Ecto neural progenitor cell (in vitro differentiated cells): Measurements from ENCODE around the gene GAK.
"Not testable (repeated sequence)": the region's sequence is repeated elsewhere in the genome, so short reads cannot be mapped to it uniquely, and the experiment has no call there.

Experiments used
- DNase-seq: peaks from one replicate; pipeline ENCODE4 v3.0.0-alpha.2; 2018; ENCODE audit warnings: low spot score

Gene GAK

DNA sequence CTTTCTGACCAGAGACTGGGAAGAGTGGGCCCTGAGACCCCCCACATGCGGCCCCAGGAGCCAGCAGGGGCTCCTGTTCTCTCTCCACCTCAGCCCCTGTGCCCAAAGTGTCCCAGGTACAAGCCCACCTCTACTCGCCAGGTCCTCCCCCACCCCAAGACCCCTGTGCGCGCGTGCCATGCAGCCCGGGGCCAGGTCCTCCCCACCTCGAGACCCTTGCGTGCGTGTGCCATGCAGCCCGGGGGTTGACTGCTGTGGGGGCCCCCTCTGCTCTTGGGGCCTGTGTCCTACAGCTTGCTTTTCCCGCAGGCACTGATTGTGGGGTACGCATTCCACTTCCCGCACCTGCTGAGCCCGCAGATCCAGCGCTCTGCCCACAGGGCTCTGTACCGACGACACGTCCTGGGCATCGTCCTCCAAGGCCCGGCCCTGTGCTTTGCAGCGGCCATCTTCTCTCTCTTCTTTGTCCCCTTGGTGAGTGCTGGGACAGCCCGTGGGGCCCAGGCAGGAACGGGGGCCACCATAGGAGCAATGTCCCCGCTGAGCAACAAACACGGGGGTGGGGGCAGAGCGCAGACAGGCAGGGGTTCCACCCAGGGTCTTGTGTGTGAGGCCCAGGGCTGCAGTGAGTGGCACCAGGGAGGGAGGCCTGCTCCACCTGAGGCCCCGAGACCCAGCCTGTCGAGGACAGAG is 20.9 kb upstream of the GAK start:
- peak; percentile 39 for DNase-seq

DNA sequence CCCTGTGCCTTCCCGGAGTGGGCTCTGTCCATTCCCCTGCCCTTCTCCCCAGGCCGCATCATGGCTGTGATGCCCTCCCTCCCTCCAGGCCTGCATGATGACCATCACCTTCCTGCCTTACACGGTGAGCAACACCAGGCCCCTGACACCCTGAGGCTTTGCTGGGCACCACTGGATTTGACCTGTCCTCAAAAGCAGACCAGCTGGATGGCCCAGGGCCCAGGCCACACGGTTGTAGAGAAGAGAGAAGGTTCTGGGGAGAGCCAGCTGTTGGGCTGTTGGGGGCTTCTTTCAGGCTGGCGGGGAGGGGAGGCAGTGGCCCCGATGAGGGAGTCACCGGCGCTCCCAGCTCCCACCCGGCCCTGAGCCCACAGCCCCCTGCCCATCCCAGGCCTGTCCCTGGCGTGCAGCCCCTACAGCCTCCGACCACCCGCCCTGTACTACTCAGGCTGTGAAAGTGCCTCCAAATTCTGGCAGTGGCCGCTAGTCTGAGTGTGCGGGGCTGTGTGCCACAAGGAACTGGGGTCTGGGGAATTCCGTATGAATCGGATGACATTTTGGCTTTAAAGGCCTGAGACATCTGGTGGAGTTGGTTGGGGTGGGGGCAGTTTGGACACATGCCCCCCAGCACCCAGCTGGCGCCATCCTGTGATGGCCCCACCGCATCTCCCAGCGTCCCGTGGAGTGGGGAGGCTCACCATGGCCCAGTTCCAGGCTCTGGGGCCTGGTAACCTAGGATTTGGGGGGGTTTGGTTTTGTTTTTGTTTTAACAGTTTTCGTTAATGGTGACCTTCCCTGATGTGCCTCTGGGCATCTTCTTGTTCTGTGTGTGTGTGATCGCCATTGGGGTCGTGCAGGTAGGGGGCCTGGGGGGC is 19.7 kb upstream of the GAK start:
- DNase-seq, result no peak

DNA sequence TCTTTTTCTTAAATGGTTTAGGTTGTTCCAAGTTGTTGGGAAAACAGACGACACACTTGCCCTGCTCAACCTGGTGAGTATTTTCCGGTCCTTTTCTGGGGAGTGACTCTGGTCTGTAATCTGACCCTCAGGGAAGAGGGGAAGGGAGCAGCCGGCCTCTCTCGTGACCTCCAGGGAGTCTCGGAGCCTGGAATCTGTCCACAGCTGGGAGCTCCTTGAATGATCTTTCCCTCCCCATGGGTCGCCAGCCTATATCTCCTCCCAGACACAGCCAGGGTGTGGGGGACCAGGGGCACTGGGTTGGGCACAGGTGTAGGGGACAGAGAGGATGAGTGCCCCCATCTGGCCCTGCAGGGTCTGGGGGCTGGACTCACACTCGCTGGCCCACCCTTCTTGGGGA is 19.1 kb upstream of the GAK start:
- DNase-seq, result peak; percentile 53

DNA sequence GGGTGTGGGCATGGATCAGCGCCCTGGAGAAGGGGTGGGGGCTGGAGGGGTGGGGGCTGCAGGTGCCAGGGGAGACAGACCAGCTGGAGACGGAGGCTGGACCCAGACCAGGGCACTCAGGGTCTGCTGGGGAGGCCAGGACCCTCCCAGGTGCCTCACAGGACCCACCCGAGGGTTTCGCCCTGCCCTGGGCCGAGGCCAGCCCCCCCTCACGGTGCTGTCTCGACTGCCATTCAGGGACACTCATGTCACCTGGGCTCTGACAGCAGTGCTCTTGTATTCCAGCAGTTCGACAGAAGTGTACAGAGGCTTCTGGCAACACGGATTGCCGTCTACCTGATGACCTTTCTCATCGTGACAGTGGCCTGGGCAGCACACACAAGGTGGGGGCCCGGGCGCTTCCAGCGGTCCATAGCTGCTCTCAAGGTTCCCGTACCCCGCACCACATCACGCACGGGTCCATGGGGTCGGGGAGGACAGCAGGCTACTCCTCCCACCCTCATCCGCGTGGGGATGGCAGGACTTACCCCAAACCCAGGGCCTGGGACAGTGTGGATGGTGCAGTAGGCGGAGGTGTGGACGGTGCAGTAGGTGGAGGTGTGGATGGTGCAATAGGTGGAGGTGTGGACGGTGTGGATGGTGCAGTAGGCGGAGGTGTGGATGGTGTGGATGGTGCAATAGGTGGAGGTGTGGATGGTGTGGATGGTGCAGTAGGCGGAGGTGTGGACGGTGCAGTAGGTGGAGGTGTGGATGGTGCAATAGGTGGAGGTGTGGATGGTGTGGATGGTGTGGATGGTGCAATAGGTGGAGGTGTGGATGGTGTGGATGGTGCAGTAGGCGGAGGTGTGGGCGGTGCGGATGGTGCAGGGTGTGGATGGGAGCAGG is 18.3 kb upstream of the GAK start:
- peak; percentile 39 for DNase-seq

DNA sequence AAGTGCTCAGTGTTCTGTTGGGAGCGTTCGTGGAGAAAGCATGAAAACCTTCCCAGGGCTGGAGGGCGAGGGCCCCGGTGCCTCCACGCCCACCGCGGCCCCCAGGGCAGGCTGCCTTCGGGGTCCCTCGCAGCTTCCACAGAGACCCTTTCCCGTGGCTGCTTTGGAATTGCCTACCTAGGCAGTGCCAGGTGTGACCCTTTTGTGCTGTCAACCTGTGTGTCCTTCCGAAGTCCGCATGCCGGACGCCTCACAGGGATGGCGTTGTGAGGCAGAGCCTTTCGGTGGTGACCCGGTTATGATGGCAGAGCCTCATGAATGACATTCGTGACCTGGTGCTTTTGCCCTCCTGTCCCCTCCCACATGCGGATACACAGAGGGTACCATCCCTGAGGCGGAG is 17.5 kb upstream of the GAK start:
- no peak for DNase-seq

DNA sequence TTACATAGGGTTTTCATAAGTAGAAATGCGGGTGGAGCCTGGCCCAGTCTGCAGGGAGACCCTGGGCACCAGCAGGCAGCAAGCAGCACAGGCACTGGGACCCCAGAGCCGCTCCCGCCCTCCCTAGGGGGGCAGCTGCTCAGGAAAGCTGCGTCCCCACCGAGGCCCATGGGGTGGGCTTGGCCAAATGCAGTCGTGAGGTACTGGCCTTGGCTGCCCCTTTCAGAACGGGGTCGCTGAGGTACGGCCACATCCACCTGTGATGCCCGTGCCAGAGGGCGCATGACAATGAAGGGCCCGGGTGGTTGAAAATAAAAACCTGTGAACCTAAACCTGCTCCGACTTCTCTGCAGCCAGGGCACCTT is 16.8 kb upstream of the GAK start:
- no peak for DNase-seq

DNA sequence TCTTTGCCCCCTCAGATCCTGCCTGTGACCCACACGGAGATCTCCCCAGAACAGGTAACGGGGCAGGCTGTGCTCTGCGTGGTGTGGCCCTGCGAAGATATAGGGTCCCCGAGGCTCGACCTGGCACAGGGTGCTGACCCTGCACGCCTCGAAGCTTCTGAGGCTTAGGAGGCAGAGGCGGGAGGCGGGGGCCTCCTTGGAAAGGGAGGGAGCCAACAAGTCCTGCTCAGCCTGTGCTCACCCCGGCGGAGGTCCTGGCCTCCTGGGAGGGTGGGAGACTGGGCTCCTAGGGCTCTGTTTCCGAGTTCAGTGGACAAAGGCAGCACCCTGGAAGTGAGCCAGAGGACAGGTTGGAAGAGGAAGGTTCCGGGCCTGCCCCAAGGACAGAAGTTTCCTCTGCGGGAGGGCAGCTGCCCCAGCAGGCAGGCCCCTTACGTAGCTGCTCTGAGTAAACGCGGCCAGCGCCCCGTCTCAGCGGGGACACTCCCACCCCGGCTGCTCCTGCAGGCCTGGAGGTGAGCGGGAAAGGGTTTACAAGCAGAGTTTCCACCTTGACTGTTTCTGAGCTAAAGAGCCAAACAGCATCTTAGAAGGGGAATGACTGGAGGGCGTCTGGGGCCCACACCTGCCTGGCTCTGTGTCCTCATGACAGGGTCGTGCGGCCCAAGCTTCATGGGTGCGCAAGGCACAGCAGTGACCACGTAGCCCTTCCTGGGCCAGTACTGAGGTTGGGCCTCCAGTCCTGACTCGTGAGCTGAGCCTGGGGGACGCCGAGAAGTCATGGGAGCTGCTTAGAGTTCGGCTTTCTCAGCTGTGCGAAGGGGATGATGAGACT is 16.2 kb upstream of the GAK start:
- no peak for DNase-seq

DNA sequence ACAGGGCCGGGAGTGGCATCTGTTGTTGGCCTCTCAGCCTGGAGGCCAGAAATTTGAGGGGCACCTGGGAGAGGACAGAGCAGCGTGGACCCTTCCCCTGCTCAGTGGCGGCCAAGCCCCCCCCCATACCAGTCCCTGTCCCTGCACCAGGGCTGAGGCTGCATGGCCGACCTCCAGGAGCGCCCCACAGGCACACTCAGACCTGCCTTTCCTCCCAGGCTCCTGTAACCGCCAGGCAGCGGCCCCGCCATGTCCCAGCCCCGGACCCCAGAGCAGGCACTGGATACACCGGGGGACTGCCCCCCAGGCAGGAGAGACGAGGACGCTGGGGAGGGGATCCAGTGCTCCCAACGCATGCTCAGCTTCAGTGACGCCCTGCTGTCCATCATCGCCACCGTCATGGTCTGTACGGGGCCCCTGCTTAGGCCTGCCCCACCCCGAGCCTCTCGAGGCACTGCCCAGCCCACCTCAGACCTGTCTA is 15.4 kb upstream of the GAK start:
- peak; percentile 39 for DNase-seq

DNA sequence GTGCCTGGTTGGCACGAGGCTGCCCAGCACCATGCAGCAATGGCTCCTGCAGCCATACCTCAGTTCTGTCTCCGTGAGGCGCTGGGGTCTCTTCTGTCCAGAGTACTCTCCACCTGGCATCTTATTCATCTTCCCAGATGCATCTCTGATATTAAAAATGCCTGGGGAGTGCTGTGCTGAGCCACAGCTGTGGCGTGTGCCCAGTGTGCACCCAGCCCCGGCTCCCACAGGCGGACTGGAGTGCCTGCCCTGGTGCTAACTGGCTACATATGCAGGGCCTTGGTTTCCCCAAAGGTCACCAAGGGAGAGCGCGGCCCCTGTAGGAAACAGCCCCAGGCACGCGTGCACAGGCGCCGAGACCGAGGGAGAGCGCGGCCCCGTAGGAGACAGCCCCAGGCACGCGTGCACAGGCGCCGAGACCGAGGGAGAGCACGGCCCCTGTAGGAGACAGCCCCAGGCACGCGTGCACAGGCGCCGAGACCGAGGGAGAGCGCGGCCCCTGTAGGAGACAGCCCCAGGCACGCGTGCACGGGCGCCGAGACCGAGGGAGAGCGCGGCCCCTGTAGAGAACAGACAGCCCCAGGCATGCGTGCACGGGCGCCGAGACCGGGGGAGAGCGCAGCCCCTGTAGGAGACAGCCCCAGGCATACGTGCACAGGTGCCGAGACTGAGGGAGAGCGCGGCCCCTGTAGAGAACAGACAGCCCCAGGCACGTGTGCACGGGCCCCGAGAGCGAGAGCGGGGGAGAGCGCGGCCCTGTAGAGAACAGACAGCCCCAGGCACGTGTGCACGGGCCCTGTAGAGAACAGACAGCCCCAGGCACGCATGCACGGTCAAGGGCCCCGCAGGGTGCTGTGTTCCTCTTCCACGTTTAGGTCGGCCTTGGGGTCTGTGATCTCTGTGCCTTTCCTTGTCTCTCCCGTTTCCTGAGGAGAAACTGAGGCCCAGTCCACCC is 14.7 kb upstream of the GAK start:
- DNase-seq, result no peak

DNA sequence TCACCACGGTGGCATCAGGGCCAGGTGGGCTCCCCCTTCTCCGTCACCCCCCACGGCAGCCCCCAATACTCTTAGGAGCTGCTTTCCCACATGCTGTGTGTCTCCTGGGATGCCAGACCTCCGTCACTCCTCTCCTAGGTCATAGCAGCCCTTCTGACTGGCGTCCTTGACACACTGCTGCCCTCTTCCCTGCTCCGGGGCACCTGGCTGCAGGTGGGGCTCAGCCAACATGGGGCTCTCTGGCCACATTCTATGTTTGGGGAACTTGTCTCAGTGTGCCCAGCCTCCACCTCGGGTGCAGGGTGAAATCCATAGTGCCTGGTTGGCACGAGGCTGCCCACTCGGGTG is 14.0 kb upstream of the GAK start:
- no peak for DNase-seq

DNA sequence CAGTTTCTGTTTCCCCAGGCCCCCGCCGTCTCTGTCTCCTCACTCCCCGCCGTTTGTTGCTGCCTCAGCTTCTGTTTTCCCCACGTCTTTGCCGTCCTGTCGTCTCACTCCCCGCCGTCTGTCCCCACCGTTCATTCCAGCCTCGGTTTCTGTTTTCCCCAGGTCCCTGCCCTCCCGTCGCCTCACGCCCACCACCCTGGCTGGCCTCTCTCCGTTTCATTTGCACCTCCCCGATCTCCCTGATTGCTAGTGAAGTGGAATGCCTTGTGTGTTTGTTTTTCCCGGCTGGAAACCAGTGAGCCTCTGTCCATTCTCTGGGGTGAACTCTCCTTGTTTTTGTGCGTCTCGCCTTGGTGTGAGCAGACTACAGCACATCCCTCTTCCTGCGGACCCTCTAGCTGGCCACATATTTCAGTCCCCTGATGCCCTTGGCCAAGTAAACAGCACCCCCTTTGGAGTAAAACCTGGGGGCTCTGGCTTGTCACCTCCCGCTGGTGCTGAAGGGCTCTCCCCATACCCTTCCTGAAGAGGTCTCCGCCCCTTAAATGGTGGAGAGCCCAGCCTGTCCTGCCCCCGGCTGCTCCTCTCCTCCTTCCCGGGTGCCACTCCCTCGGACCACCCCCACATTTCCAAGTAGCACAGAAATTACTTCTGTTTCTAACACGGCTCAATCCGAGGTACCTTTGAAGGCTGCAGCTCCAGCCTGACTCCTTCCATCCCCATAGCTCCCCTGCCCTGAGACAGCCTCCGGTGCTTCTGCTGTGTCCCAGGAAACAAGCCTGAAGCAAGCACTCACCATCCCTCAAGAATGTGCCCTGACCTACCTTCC is 13.4 kb upstream of the GAK start:
- DNase-seq, result peak; percentile 48

DNA sequence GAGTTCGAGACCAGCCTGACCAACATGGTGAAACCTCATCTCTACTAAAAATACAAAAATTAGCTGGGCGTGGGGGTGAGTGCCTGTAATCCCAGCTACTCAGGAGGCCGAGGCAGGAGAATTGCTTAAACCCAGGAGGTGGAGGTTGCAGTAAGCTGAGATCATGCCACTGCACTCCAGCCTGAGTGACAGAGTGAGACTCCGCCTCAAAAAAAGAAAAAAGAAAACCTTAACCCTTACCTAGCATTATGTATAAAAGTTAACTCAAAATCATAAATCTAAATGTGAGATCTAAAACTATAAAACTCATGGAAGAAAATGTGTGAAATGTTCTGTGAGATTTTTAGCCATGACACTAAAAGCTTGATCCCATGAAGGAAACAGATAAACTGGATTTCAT is 7.4 kb upstream of the GAK start:
- not testable (repeated sequence) for DNase-seq

DNA sequence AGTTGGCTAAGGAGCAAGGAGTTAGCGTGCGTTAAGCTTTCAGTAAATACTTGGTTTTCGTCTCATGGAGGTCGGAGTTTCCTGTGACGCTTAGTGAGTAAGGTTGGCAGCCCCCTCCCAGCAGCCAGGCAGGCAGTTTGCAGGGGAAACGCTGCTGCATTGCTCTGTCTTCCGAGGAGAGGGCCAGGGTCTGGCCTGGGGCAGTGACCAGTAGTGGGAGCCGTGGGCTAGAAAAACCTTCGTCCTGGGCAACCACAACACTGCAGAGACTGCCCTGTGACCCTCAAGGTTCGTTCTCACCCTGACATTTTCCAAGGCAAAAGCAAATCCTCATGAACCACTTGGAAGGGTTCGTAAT is 576 bp upstream of the GAK start:
- no peak for DNase-seq

DNA sequence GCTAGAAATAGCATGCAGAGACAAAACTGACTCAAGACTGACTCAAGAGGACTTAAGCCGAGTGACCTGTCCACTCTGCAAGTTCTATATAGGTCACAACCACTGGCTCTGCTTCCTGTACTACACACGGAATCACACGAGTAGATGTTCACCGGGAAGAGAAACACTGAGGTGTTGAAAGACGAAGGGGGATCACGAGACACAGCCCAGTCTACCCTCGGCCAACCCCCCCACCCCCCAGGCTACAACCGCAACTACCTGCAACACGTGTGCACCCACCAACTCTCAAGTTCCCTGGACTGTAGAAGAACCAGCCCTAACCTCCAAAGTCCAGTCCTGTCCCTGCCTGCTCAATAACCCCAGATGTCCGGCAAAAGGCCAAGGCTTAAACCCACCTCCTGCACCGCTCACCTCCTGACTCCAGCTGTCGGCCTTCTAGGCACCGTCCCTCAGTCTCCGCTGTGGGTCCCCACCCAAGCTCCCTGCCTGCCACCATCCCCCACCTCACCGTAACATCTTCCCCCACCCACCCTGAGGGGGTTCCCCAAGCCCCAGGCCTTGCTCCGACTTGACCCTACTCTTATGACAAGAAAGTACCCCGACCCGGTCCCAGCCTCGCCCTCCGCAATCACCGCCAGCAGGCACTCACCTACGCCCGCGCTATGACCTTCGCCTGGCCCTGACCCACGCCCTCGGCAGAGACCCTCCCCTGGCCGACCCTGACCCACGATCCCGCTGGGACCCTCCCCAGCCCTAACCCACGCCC is 739 bp downstream of the GAK start:
- DNase-seq, result no peak

DNA sequence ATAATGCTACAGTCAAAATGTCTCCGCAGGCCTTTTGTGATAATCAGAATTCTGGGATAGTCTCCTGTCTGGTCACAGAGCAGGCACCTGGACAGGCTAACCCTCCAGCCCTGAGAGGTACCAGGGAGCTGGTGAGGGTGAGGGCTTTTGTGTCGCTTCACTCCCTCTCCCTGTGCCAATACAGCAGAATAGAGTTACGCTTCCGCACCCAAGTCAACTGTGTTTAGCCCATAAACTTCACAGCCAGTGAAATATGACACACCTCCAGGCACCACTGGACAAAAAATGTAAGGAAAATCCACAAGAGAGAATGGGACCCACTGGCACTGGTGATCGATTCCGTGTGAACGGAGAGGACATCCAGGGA is 1.3 kb downstream of the GAK start:
- no peak for DNase-seq

DNA sequence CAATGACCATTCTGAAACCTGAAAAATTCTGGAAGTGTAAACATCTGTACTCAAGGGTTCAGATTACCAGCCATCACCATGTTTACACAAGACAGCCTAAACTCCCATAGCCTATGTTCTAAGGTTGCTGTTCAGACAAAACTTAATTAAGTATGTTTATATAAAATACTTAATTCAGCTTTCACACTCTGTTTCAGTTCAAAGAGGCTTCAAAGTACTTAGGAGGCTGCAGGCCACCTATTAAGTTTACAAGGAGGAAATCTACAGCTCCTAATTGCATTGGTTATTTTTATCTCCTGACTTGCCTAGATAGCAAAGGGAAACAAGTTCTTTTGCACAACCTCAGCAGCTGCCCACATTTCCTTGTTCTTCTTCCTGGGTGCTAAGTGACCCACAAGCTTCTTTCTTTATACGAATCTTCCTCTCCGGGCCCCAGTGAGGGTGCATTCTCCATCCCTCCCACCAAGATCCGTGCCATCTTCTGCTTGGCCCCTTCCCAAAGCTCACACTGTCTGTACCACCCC is 2.0 kb downstream of the GAK start:
- DNase-seq, result no peak

DNA sequence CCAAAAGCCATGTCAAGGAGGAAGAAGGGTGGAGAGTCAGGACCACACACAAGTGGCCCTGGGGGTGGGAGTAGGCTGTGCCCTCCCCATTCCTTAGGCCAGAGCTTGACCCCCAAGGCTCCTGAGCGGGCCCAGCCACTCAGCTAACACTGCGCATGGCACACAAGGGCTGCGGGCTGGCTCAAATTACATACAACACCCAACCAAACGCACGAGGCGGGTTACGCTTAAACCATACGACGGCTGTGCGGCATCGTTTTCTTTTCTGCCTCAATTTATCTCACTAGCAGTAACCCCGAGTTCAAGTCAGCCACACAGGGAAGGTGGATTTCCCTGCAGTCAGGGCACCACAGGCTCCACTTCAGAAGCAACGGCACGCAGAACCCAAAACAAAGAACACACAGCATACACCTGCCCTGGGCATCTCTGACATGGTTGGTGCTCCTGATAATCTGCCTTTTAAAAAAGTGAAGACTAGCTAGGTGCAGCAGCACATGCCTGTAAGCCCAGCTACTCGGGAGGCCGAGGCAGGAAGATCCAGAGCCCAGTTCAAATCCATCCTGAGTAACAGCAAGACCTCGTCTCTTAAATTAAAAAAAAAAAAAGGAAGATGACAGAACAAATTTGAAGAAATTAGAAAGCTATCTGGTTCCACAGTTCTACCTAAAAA is 2.9 kb downstream of the GAK start:
- DNase-seq, result no peak

DNA sequence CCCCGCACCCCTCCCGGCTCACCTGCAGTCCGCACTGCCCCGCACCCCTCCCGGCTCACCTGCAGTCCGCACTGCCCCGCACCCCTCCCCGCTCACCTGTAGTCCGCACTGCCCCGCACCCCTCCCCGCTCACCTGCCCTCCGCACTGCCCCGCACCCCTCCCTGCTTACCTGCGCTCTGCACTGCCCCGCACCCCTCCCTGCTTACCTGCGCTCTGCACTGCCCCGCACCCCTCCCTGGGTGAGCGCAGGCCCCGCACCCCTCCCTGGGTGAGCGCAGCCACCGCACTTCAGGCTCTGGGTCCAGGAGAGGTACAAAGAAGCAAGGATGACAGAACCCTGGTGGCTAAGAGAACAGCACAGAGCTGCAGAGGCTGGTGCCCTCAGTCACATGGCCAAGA is 4.5 kb downstream of the GAK start:
- DNase-seq, result not testable (repeated sequence)
